ENCODE results near the gene MUSTN1. TPM values are rescaled to one million over a fixed set of nuclear protein-coding genes. Genes with fewer than 3 reads are reported as not detected.

The MUSTN1 gene
- total and polyA plus RNA-seq, 2 donors (not counting 3 experiments of a cell fraction or from before 2014, with no cell fraction given): 1.1 to 2.2 TPM

DNA sequence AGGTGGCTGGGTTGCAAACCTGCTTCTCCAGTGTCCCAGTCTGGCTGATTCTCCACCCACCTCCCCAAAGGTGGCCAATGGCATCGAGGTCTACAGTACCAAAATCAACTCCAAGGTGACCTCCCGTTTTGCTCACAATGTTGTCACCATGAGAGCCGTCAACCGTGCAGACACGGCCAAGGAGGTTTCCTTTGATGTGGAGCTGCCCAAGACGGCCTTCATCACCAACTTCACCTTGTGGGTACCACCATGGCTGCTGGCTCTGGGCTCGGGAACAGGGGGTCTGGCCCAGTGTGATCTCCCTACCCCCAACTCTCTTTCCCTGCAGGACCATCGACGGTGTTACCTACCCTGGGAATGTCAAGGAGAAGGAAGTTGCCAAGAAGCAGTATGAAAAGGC is 38.4 kb downstream of the MUSTN1 start:
- H3K4me2 ChIP-seq (ENCODE audit: insufficient read depth, low read length): no peak overlapping the region
- H3K79me2 ChIP-seq (ENCODE audit: control insufficient read depth, insufficient read depth, low read length): no peaks in the 10 kb centered on the region
- ChIA-PET CTCF (no interaction called here), POLR2A (no interaction called here)
- H3K9me3 ChIP-seq (replicated peaks; ENCODE audit: control insufficient read depth, insufficient read depth, low read length): no peaks in the 10 kb centered on the region
- H2AFZ ChIP-seq (ENCODE audit: low read depth, low read length): no peak overlapping the region
- H4K20me1 ChIP-seq (replicated peaks; ENCODE audit: control insufficient read depth, extremely low read depth, insufficient read depth, low read length): no peaks in the 10 kb centered on the region
- H3K27ac ChIP-seq (ENCODE audit: insufficient read depth, low read depth, low read length): no peak overlapping the region
- dilution Hi-C loops (cut with MboI; ENCODE audit: extremely low pct_ligation_motif_present, low sequenced_read_pairs) (no loop called here), intact Hi-C loops (cut with micrococcal nuclease) (no loop called here)
- DNase-seq (ENCODE audit: low read depth, low spot score): no peak
- TF ChIP-seq JUN (IDR thresholded peaks at IDR 0.05; ENCODE audit: borderline replicate concordance, insufficient read depth, insufficient read length, low read depth): no peak
- no peak for TF ChIP-seq POLR2AphosphoS5 (IDR thresholded peaks at IDR 0.05; ENCODE audit: insufficient read depth, low read depth, low read length)
- TF ChIP-seq POLR2A (IDR thresholded peaks at IDR 0.05; ENCODE audit: low read depth, low read length): no peak
- no peak for TF ChIP-seq MYC (IDR thresholded peaks at IDR 0.05; ENCODE audit: low read depth, low read length)
- TF ChIP-seq GATA2 (IDR thresholded peaks at IDR 0.05; ENCODE audit: insufficient read depth, insufficient read length, low read depth, low read length): no peak
- TF ChIP-seq EZH2 (IDR thresholded peaks at IDR 0.05; ENCODE audit: borderline replicate concordance, low read depth, low read length, severe bottlenecking): no peak
- no peak for TF ChIP-seq MAX (IDR thresholded peaks at IDR 0.05; ENCODE audit: insufficient read depth, insufficient read length)
- no peak for TF ChIP-seq FOS (IDR thresholded peaks at IDR 0.05; ENCODE audit: borderline replicate concordance, insufficient read depth, low read length)
- TF ChIP-seq CTCF (IDR thresholded peaks at IDR 0.05; ENCODE audit: extremely low read depth in 1 of 2, insufficient read depth in 1 of 2, low read depth in 1 of 2, low read length in 2 of 2): no peak
- no peak overlapping the region for H3K4me3 ChIP-seq (replicated peaks in 1 of 3; ENCODE audit: insufficient read depth in 1 of 3, low read depth in 1 of 3, low read length in 3 of 3)
- H3K27me3 ChIP-seq (ENCODE audit: control insufficient read depth in 2 of 2, insufficient read depth in 2 of 2, low read length in 2 of 2): no peaks in the 10 kb centered on the region
- no peaks in the 10 kb centered on the region for H3K9me1 ChIP-seq (replicated peaks; ENCODE audit: control insufficient read depth, extremely low read depth, insufficient read depth, low read length)
- no peak for FAIRE-seq
- no peaks in the 10 kb centered on the region for H3K4me1 ChIP-seq (ENCODE audit: control insufficient read depth, extremely low read depth, insufficient read depth, low read length)
- no peak overlapping the region for H3K9ac ChIP-seq (replicated peaks; ENCODE audit: extremely low read depth, insufficient read depth, low read length)
- no peaks in the 10 kb centered on the region for H3K36me3 ChIP-seq (ENCODE audit: control insufficient read depth in 2 of 2, extremely low read depth in 1 of 2, insufficient read depth in 2 of 2, low read length in 2 of 2)
- no TSS peak for BruUV-seq (replicated peaks)
